HTR-8/SVneo (cell line): ENCODE results near the gene DCK.
"Not testable (repeated sequence)": the region's sequence is repeated elsewhere in the genome, so short reads cannot be mapped to it uniquely, and the experiment has no call there.

Experiments used
- DNase-seq: peaks from one replicate; pipeline ENCODE4 v3.0.0; 2011; ENCODE audit warnings: low spot score, mixed read lengths; ENCODE audit not compliant: insufficient read length
- FAIRE-seq: peaks from 2 replicates; lab custom pipeline; 2011; peaks lifted over from hg19 to GRCh38; lab: Jason Lieb, UNC

Gene DCK

GRCh38 chr4:70997546-70997945 is 4.1 kb downstream of the DCK start:
- FAIRE-seq (no peak), DNase-seq (no peak)

GRCh38 chr4:70999639-71000038 is 6.2 kb downstream of the DCK start:
- not testable (repeated sequence) for FAIRE-seq, DNase-seq

- not testable (repeated sequence) for FAIRE-seq, DNase-seq
Observed at GRCh38 chr4:71001363-71001762, 7.9 kb downstream of the DCK start.

GRCh38 chr4:71004281-71004851 is 10.9 kb downstream of the DCK start:
- DNase-seq (no peak), FAIRE-seq (no peak)

DNA sequence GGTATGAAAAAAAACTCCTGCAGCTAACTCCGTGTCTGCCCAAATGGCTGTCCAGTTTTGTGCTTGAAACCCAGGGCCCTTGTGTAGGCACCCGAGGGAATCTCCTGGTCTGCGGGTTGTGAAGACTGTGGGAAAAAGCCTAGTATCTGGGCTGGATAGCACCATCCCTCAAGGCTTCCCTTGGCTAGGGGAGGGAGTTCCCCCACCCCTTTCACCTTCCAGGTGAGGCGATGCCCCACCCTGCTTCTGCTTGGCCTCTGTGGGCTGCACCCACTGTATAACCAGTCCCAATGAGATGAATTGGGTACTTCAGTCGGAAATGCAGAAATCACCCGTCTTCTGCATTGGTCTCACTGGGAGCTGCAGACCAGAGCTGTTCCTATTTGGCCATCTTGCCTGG is 11.6 kb downstream of the DCK start:
- not testable (repeated sequence) for DNase-seq, FAIRE-seq

- DNase-seq (no peak), FAIRE-seq (no peak)
Observed at GRCh38 chr4:71006203-71006907, 12.9 kb downstream of the DCK start.

GRCh38 chr4:71008196-71008595 is 14.7 kb downstream of the DCK start:
- DNase-seq = no peak
- FAIRE-seq = no peak

GRCh38 chr4:71009086-71009485 is 15.6 kb downstream of the DCK start:
- DNase-seq (no peak), FAIRE-seq (no peak)

- no peak for DNase-seq
- FAIRE-seq = no peak
Observed at GRCh38 chr4:71009890-71010588, 16.6 kb downstream of the DCK start.

GRCh38 chr4:71011451-71011850 is 18.0 kb downstream of the DCK start:
- DNase-seq = no peak
- FAIRE-seq = no peak

DNA sequence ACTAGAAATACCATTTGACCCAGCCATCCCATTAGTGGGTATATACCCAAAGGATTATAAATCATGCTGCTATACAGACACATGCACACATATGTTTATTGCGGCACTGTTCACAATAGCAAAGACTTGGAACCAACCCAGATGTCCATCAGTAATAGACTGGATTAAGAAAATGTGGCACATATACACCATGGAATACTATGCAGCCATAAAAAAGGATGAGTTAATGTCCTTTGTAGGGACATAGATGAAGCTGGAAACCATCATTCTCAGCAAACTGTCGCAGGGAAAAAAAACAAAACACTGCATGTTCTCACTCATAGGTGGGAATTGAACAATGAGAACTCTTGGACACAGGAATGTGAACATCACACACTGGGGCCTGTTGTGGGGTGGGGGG is 23.9 kb downstream of the DCK start:
- not testable (repeated sequence) for DNase-seq, FAIRE-seq

DNA sequence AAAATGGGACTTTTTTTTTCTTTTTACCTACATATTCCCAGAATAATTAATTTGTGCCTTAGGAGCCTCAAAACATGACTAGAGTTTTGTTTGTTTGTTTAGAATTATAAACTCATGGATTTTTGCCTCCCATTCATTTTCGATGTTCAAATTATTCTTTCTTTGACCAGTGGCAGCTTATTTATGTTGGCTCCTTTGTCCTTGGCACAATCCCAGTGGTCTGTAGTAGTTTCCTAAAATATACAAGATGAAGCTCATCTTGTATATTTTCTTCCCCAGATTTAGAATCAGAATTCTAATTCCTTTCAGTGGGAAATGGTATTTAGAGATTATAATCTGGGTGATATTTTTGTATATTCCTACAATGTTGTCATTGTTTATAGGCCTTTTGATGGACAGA is 27.2 kb downstream of the DCK start:
- FAIRE-seq (no peak), DNase-seq (no peak)

DNA sequence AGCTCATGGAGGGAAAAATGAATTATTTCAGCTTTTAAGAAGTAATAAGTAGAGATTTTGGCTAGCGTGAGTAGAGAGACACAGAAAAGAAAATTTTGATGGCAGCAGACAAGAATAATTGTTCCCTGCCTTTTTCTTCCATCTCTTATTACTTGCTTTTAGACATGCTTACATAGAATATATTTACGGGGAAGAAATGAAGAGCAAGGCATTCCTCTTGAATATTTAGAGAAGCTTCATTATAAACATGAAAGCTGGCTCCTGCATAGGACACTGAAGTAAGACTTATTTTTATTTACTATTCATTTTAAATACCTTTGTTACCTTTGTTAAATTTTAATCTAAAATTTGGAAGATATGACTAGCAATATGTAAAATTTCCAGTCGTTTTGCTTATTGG is 32.2 kb downstream of the DCK start:
- FAIRE-seq (no peak), DNase-seq (no peak)

GRCh38 chr4:71026086-71026485 is 32.6 kb downstream of the DCK start:
- FAIRE-seq (no peak), DNase-seq (peak; percentile 28)

DNA sequence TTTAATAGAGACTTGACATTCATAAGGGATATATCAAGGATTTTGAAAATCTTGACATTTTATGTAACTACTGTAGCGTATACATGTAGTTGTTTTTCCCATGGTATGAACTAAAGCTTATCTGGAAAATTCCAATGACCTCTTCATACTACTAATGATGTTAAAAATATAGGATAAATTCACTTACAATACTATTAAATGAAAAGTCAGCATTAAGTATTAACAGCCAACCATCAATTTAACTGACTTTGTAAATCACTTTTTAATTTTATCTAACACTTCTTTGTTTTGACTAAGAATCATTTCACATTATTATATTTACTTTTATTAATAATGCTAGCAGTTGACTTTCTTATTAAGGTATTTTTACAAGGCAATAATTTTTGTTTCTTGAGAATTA is 34.2 kb downstream of the DCK start:
- FAIRE-seq (no peak), DNase-seq (no peak)

- DNase-seq = no peak
- no peak for FAIRE-seq
Observed at GRCh38 chr4:71029504-71029903, 36.1 kb downstream of the DCK start.

DNA sequence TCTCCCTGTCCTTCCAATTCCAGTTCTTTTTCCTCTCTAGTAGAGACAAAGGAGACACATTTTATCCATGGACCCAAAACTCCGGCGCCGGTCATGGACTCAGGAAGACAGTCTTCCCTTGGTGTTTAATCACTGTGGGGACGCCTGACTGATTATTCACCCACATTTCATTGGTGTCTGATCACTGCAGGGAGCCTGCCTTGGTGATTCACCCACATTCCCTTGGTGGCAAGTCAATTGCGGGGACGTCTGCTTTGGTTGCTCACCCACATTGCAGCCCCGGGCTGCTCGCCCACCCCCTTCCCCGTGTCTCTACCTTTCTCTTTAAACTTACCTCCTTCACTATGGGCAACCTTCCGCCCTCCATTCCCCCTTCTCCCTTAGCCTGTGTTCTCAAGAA is 38.7 kb downstream of the DCK start:
- FAIRE-seq = not testable (repeated sequence)
- DNase-seq = peak; percentile 2

GRCh38 chr4:71045256-71045655 is 51.8 kb downstream of the DCK start:
- DNase-seq (no peak), FAIRE-seq (no peak)

- FAIRE-seq (no peak), DNase-seq (no peak)
Observed at GRCh38 chr4:71049395-71049794, 55.9 kb downstream of the DCK start.

DNA sequence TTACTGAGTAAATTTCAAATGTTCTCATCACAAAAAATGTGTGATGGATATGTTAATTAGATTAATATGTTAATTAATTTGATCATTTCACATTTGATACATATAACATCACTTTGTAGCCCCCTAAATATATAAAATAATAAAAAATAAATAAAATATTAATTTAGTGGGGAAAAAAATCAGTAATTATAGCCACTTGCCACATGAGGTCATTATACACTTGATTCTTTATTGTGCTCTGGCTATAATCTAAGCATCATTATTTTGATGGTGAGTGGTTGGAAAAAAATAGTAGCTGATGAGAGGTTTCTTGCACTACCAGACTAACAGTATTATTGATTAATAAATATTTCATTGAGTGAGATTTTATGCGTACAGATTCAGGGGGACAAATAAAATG is 57.4 kb downstream of the DCK start:
- DNase-seq (no peak), FAIRE-seq (no peak)

DNA sequence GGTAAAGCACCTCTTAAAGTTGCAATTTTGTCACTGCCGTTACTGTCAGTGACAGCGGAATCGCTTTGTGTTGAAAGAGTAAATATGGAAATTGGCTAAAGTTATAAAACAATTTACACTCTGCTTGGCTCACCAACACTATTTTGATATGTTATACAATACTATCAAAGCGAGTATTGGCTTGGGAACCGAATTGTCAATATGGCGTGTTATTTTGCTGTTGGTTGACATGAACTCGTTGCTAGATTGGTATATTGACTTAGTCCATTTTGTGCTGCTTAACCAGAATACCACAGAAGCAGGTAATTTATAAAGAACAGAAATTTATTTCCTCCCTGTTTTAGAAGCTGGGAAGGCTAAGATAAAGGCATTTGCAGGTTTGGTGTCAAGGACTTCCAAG is 58.6 kb downstream of the DCK start:
- DNase-seq (no peak), FAIRE-seq (no peak)
